Measurements from ENCODE around the gene HSPA4. TPM values are rescaled to one million over a fixed set of nuclear protein-coding genes. Genes with fewer than 3 reads are reported as not detected.

Gene HSPA4
- total and polyA plus RNA-seq, 2 of the 13 experiments (the other 11 are each of a cell fraction or from before 2014, with no cell fraction given), result 36.6 to 231 TPM

- TF ChIP-seq, protein P1, sequence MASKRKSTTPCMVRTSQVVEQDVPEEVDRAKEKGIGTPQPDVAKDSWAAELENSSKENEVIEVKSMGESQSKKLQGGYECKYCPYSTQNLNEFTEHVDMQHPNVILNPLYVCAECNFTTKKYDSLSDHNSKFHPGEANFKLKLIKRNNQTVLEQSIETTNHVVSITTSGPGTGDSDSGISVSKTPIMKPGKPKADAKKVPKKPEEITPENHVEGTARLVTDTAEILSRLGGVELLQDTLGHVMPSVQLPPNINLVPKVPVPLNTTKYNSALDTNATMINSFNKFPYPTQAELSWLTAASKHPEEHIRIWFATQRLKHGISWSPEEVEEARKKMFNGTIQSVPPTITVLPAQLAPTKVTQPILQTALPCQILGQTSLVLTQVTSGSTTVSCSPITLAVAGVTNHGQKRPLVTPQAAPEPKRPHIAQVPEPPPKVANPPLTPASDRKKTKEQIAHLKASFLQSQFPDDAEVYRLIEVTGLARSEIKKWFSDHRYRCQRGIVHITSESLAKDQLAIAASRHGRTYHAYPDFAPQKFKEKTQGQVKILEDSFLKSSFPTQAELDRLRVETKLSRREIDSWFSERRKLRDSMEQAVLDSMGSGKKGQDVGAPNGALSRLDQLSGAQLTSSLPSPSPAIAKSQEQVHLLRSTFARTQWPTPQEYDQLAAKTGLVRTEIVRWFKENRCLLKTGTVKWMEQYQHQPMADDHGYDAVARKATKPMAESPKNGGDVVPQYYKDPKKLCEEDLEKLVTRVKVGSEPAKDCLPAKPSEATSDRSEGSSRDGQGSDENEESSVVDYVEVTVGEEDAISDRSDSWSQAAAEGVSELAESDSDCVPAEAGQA (IDR thresholded peaks at IDR 0.05; ENCODE audit: low read depth), result 0 out of 2 replicates have a peak, but pooled peaks have one; percentile 30
- TF ChIP-seq, protein P1 (CRISPR knock-in tag; IDR thresholded peaks at IDR 0.05; ENCODE audit: borderline replicate concordance), result no peak
- TF ChIP-seq SMC3 (IDR thresholded peaks at IDR 0.05; ENCODE audit: low read length) (no peak), HCFC1 (IDR thresholded peaks at IDR 0.05; ENCODE audit: low read depth, low read length) (no peak), FOXA1 (IDR thresholded peaks at IDR 0.05) (no peak), FOXA1 (CRISPR knock-in tag; IDR thresholded peaks at IDR 0.05) (peak; percentile 45; the same call in 1 of the 2 replicates), KMT2A (CRISPR knock-in tag; IDR thresholded peaks at IDR 0.05) (peak; percentile 88), KLF16 (CRISPR knock-in tag; IDR thresholded peaks at IDR 0.05) (peak in 1 of 2 experiments; percentile 42; a peak in 1 of 4 replicates), CC2D1A (CRISPR knock-in tag; IDR thresholded peaks at IDR 0.05) (no peak), ARNT2 (CRISPR knock-in tag; IDR thresholded peaks at IDR 0.05; ENCODE audit: low read depth) (peak; percentile 69; the same call in 1 of the 2 replicates), POLR2A (IDR thresholded peaks at IDR 0.05; ENCODE audit: insufficient read depth in 1 of 2, low read depth in 2 of 2, low read length in 2 of 2) (peak; percentile 70 to 80), RELA (CRISPR knock-in tag; IDR thresholded peaks at IDR 0.05) (no peak), ERF (CRISPR knock-in tag; IDR thresholded peaks at IDR 0.05) (0 out of 2 replicates have a peak, but pooled peaks have one; percentile 48), TOPORS (CRISPR knock-in tag; IDR thresholded peaks at IDR 0.05) (no peak), ZNF772 (CRISPR knock-in tag; IDR thresholded peaks at IDR 0.05) (peak; percentile 87), ZSCAN31 (CRISPR knock-in tag; IDR thresholded peaks at IDR 0.05; ENCODE audit: low read depth) (peak; percentile 84), ZNF776 (CRISPR knock-in tag; IDR thresholded peaks at IDR 0.05) (0 out of 2 replicates have a peak, but pooled peaks have one; percentile 61)
- TF ChIP-seq, protein P2, sequence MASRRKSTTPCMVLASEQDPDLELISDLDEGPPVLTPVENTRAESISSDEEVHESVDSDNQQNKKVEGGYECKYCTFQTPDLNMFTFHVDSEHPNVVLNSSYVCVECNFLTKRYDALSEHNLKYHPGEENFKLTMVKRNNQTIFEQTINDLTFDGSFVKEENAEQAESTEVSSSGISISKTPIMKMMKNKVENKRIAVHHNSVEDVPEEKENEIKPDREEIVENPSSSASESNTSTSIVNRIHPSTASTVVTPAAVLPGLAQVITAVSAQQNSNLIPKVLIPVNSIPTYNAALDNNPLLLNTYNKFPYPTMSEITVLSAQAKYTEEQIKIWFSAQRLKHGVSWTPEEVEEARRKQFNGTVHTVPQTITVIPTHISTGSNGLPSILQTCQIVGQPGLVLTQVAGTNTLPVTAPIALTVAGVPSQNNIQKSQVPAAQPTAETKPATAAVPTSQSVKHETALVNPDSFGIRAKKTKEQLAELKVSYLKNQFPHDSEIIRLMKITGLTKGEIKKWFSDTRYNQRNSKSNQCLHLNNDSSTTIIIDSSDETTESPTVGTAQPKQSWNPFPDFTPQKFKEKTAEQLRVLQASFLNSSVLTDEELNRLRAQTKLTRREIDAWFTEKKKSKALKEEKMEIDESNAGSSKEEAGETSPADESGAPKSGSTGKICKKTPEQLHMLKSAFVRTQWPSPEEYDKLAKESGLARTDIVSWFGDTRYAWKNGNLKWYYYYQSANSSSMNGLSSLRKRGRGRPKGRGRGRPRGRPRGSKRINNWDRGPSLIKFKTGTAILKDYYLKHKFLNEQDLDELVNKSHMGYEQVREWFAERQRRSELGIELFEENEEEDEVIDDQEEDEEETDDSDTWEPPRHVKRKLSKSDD (CRISPR knock-in tag; IDR thresholded peaks at IDR 0.05; ENCODE audit: low read depth), result 0 out of 2 replicates have a peak, but pooled peaks have one; percentile 47
These were observed 25.8 kb upstream of the HSPA4 start, which contains the start of gene ZCCHC10 (continued) for GRCh38 chr5:133025804-133026663.
